ENCODE data around the gene SPOCK3. TPM values are rescaled to one million over a fixed set of nuclear protein-coding genes. Genes with fewer than 3 reads are reported as not detected.
"Not testable (repeated sequence)": the region's sequence is repeated elsewhere in the genome, so short reads cannot be mapped to it uniquely, and the experiment has no call there.

SPOCK3 gene
- total and polyA plus RNA-seq, 11 donors, result 0.06 to 3.0 (median 1.1) TPM; not detected in 1

DNA sequence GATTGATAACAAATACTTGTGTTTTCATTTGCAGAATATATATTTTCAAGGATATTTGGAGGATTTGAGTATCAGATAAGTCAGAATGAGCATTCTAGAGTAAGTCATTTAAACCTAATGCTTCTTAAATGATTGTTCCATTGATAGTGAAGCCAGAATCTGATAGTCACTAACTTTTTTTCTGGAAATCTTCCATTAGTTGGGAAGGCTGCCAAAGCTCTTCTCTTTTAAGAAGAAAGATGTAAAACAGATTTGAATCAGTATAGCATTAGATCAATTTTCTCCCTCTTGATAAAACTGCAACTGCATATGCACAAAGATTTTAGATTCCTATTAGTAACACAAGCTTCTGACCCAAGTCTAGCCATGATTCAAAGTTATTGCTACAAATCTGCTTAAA is 256.7 kb downstream of the SPOCK3 start:
- Histone ChIP-seq H3K27ac (no peak overlapping the region), H3K9me3 (peaks cover 0 to 2% (median 0%) of the 10 kb centered on the region in 12 donors), H3K27me3 (no peaks in the 10 kb centered on the region), H3K4me1 (no peaks in the 10 kb centered on the region), H3K4me3 (no peak overlapping the region), H3K36me3 (no peaks in the 10 kb centered on the region)
- no peak for DNase-seq
- no peak for ATAC-seq
- intact Hi-C loops (cut with DNase I), result no loop called here
- TF ChIP-seq CTCF (IDR thresholded peaks at IDR 0.05), result no peak
- no peak for TF ChIP-seq POLR2A (IDR thresholded peaks at IDR 0.05)

- Histone ChIP-seq H3K27me3 (no peaks in the 10 kb centered on the region), H3K4me1 (no peaks in the 10 kb centered on the region), H3K36me3 (no peaks in the 10 kb centered on the region), H3K4me3 (no peak overlapping the region), H3K27ac (no peak overlapping the region), H3K9me3 (peaks cover 0 to 15% (median 0%) of the 10 kb centered on the region in 12 donors)
- ATAC-seq (no peak), DNase-seq (no peak)
- intact Hi-C loops (cut with DNase I), result no loop called here
- 40 to 43% (median 41%) methylated on average over 2 of the region's 2 CpGs for WGBS, 4 donors
- no peak for TF ChIP-seq CTCF (IDR thresholded peaks at IDR 0.05)
- TF ChIP-seq POLR2A (IDR thresholded peaks at IDR 0.05), result no peak
Measured at GRCh38 chr4:166972071-166972470, 262.2 kb downstream of the SPOCK3 start.

DNA sequence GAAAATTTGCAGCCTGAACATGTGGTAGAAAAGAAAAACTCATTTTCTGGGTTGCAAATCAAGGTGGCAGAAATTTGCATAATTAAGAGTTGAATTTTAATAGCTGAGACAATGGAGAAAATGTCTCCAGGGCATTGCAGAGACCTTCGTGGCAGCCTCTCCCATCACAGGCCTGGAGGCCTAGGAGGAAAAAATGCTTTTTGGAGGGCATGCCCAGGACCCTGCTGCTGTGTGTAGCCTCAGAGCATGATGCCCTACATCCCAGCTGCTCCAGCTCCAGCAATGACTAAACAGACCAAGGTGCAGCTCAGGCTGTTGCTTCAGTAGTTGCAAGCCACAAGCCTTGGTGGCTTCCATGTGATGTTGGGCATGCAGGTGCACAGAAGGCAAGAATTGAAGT is 266.1 kb downstream of the SPOCK3 start:
- intact Hi-C loops (cut with DNase I); H3K4me1 ChIP-seq; H3K36me3 ChIP-seq; H3K27me3 ChIP-seq; H3K27ac ChIP-seq; H3K4me3 ChIP-seq; ATAC-seq; DNase-seq: not testable (repeated sequence)
- 43 to 56% (median 46%) methylated on average over 1 of the region's 1 CpG for WGBS, 4 donors
- H3K9me3 ChIP-seq, result peaks cover 0 to 15% (median 0%) of the 10 kb centered on the region in 12 donors

GRCh38 chr4:166965562-166965961 is 268.7 kb downstream of the SPOCK3 start:
- DNase-seq, result no peak
- H3K9me3 ChIP-seq, result peaks cover 0 to 15% (median 0%) of the 10 kb centered on the region in 12 donors
- H3K27ac ChIP-seq, result no peak overlapping the region
- TF ChIP-seq CTCF (IDR thresholded peaks at IDR 0.05) (no peak), POLR2A (IDR thresholded peaks at IDR 0.05) (no peak)
- no peaks in the 10 kb centered on the region for H3K4me1 ChIP-seq
- H3K4me3 ChIP-seq, result no peak overlapping the region
- no peaks in the 10 kb centered on the region for H3K36me3 ChIP-seq
- no peak for ATAC-seq
- H3K27me3 ChIP-seq, result no peaks in the 10 kb centered on the region
- 90 to 97% (median 93%) methylated on average over 2 of the region's 2 CpGs for WGBS, 4 donors
- intact Hi-C loops (cut with DNase I), result no loop called here

DNA sequence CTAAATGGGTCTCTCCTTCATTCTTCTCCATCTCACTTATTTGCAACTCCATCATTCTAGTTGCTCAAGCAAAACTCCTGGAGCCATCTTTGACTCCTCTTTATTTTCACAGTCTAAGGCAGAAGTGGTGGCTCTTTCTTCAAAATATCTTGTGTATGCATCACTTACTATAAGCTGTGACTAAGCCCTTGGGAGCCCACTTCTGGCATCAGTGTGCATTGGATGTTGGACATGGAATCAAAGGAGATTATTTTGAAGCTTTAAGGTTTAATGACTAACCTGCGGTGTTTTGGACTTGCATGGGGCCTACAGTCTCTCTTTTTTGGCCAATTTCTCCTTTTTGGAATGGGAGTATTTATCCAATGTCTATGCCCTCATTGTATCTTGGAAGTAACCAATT is 276.8 kb downstream of the SPOCK3 start:
- Histone ChIP-seq H3K4me3 (no peak overlapping the region), H3K27me3 (no peaks in the 10 kb centered on the region), H3K27ac (no peak overlapping the region), H3K9me3 (peaks cover 0 to 10% (median 0%) of the 10 kb centered on the region in 12 donors), H3K4me1 (no peaks in the 10 kb centered on the region), H3K36me3 (no peaks in the 10 kb centered on the region)
- intact Hi-C loops (cut with DNase I), result no loop called here
- WGBS, 4 donors, result 73 to 92% (median 78%) methylated on average over 1 of the region's 1 CpG
- ATAC-seq (no peak), DNase-seq (no peak)
- no peak for TF ChIP-seq CTCF (IDR thresholded peaks at IDR 0.05)
- no peak for TF ChIP-seq POLR2A (IDR thresholded peaks at IDR 0.05)
